ENCODE measurements around the gene POLD3. TPM values are rescaled to one million over a fixed set of nuclear protein-coding genes. Genes with fewer than 3 reads are reported as not detected.
A peak's percentile ranks its signal among the peaks of the same experiment; 100 is the strongest.
"Not testable (repeated sequence)": the region's sequence is repeated elsewhere in the genome, so short reads cannot be mapped to it uniquely, and the experiment has no call there.

POLD3 gene
- total RNA-seq, 4 donors from 2014 or later: 19.8 to 55.3 (median 34.2) TPM

DNA sequence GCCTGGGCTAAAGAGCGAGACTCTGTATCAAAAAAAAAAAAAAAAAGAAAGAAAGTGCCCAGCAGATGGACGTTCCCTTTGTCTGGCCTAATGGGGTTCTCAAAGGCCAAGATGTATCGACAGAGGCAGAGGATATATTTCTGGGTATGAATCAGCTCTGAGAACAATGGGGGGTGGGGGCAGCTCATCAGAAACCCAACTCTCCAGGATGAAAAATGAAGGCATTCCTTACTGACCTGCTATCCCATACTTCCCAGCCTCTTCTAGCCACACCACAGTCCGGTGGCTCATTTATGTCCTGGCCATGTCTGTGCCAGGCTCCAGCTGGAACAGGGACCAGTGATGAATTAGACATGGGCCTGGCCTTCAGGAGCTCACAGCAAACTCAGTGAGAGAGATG lies 15.2 kb upstream of the POLD3 start:
- H3K4me3 ChIP-seq: no peak overlapping the region
- peaks cover 0 to 26% (median 0%) of the 10 kb centered on the region in 4 donors for H3K4me1 ChIP-seq
- no peak overlapping the region for H3K27ac ChIP-seq
- no peak for DNase-seq
- TF ChIP-seq, protein P1, sequence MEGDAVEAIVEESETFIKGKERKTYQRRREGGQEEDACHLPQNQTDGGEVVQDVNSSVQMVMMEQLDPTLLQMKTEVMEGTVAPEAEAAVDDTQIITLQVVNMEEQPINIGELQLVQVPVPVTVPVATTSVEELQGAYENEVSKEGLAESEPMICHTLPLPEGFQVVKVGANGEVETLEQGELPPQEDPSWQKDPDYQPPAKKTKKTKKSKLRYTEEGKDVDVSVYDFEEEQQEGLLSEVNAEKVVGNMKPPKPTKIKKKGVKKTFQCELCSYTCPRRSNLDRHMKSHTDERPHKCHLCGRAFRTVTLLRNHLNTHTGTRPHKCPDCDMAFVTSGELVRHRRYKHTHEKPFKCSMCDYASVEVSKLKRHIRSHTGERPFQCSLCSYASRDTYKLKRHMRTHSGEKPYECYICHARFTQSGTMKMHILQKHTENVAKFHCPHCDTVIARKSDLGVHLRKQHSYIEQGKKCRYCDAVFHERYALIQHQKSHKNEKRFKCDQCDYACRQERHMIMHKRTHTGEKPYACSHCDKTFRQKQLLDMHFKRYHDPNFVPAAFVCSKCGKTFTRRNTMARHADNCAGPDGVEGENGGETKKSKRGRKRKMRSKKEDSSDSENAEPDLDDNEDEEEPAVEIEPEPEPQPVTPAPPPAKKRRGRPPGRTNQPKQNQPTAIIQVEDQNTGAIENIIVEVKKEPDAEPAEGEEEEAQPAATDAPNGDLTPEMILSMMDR (IDR thresholded peaks at IDR 0.05): no peak
- TF ChIP-seq POLR2A (IDR thresholded peaks at IDR 0.05): no peak
- no peaks in the 10 kb centered on the region for H3K9me3 ChIP-seq
- H3K36me3 ChIP-seq: no peaks in the 10 kb centered on the region
- no peaks in the 10 kb centered on the region for H3K27me3 ChIP-seq

DNA sequence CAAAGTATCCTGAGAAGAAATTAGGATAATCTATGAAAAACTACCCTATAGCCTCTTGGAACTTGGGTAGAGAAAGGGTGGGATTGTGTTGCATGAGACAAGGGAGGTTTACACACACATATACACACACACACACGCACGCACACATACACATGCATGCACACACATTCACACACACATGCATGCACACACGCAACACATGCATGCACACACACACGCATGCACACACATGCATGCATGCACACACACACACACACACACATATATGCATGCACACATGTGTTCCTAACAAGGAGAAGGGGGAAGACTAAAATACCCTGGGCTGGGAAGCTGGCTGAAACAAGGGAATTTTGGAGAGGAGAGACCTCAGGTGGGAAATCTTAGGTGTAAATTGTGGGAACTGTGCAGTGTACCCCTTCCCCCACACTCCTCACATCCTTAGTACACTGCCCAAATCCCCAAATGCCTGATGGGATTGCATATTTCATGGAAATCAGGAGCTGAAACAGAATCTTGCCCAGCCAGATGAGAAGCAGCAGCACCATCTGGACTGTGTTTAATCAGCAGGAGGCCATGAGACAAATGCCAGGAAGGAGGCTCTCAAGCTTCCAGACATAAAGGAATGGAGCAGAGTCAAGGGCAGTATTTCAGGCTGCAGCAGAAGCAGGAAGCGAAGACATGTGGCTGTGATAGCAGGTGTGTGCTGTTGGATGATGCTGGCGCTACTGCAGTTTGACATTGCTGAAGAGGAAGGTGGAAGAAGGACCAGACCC lies 14.6 kb upstream of the POLD3 start:
- H3K27ac ChIP-seq: no peak overlapping the region
- peaks cover 0 to 32% (median 0%) of the 10 kb centered on the region in 4 donors for H3K4me1 ChIP-seq
- no peaks in the 10 kb centered on the region for H3K9me3 ChIP-seq
- no peak overlapping the region for H3K4me3 ChIP-seq
- H3K27me3 ChIP-seq: no peaks in the 10 kb centered on the region
- no peak for TF ChIP-seq POLR2A (IDR thresholded peaks at IDR 0.05)
- no peaks in the 10 kb centered on the region for H3K36me3 ChIP-seq
- DNase-seq: no peak

DNA sequence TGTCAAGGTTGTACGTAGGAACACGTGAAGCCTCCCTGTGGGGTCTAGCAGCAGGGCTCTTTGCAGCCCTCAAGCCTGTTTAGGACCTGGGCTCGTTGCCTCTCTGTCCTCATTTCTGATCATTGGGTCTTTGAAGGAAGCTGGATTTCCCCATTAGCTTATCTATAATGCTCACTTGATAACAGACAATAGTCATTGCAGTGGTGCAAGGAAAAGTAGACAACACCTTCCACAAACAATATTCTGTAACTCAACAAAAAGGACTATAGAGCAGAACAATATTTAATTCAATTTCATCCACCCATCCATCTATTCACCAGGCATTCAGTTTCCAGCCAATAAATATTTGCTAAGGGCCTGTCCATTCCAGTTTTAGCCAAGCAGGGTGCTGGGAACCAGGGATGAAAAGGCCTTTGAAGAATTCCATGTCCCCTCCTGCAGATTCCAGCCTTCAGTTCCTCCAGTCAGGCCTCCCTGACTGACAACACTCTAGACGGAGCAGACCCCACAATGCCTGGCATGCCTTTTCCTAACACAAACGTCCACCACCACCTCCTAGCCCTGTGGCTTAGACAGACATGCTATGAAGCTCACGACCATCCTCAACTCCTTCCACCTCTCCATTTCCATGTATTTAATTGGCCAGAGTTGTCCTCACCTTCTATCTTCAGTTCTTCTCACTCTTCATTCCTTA lies 12.7 kb upstream of the POLD3 start:
- no peaks in the 10 kb centered on the region for H3K27me3 ChIP-seq
- no peak for DNase-seq
- H3K9me3 ChIP-seq: no peaks in the 10 kb centered on the region
- TF ChIP-seq, protein P1 (IDR thresholded peaks at IDR 0.05): no peak
- TF ChIP-seq POLR2A (IDR thresholded peaks at IDR 0.05): no peak
- H3K4me3 ChIP-seq: no peak overlapping the region
- H3K27ac ChIP-seq: no peak overlapping the region
- H3K36me3 ChIP-seq: no peaks in the 10 kb centered on the region
- peaks cover 0 to 33% (median 0%) of the 10 kb centered on the region in 4 donors for H3K4me1 ChIP-seq

DNA sequence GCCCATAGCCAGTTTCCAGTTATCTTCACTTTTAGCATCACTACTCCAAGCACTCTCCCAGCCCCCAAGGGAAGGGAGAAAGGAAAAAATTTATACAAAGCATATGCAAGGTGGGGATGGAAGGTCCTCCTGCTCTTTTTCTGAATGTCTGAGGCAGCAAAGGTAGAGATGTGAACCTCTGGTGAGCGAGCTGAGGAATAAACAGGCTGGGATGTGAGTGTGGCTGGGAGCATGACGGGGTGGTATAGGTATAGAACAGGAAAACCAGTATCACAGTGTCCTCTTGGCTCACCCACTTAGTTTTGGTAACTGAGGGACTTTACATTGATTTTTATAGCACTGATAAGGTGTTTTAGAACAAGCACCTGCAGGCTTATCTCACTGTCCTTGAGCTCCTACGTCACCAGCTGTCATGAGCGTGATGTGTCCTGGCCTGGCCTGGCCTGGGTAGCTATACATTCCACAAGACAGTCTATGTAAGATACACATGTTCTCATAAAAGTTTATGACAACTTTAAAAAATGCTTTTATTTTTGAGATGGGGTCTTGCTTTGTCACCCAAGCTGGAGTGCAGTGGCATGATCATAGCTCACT lies 10.3 kb upstream of the POLD3 start:
- Histone ChIP-seq H3K36me3 (no peaks in the 10 kb centered on the region), H3K27ac (peak overlapping the region in 3 of 4 donors; percentile 49 to 79 (median 74)), H3K9me3 (no peaks in the 10 kb centered on the region), H3K27me3 (no peaks in the 10 kb centered on the region), H3K4me3 (no peak overlapping the region), H3K4me1 (peaks cover 0 to 33% (median 0%) of the 10 kb centered on the region in 4 donors)
- TF ChIP-seq, protein P1 (IDR thresholded peaks at IDR 0.05): no peak
- peak in 1 of 2 donors; percentile 12 for TF ChIP-seq POLR2A (IDR thresholded peaks at IDR 0.05)
- DNase-seq: peak in 2 of 3 donors; percentile 63 to 87

DNA sequence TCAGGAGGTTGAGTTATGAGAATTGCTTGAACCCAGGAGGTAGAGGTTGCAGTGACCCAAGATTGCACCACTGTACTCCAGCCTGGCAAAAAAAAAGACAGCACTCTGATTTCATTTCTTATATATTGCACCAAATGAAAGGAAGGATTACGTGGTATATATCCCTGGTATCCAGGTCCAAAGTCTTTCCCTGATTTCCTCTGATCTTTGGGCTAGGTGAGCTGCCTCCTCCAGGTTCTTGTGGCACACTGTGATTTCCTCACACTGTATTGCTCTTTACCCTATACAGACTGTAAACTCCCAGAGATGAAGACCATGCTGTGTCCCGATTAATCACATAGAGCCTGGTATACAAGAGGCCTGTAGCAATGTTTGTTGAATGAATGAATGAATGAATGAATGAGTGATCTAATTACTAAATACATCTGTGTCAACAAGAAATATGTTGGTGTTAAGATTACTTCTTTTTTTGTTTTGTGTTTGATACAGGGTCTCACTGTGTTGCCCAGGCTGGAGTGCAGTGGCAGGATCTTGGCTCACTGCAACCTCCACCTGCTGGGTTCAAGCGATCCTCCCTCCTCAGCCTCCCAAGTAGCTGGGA lies 9.3 kb upstream of the POLD3 start:
- peak overlapping the region in 3 of 4 donors; percentile 49 to 79 (median 74) for H3K27ac ChIP-seq

DNA sequence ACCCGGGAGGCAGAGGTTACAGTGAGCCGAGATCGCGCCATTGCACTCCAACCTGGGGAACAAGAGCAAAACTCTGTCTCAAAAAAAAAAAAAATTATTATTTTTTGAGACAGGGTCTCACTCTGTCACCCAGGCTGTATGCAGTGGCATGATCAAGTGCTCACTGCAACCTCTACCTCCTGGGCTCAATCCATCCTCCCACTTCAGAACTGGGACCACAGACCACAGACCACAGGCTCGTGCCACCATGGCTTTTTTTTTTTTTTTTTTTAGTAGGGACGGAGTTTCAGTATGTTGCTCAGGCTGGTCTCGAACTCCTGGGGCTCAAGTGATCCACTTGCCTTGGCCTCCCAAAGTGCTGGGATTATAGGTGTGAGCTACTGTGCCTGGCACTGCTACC lies 1.9 kb upstream of the POLD3 start:
- not testable (repeated sequence) for H3K4me3 ChIP-seq, DNase-seq, H3K4me1 ChIP-seq, H3K36me3 ChIP-seq, H3K9me3 ChIP-seq, H3K27me3 ChIP-seq, H3K27ac ChIP-seq

More for the DNA sequence above, 9.3 kb upstream of the POLD3 start:
- no peaks in the 10 kb centered on the region for H3K36me3 ChIP-seq
- H3K27me3 ChIP-seq: no peaks in the 10 kb centered on the region
- H3K9me3 ChIP-seq: no peaks in the 10 kb centered on the region
- peaks cover 0 to 33% (median 0%) of the 10 kb centered on the region in 4 donors for H3K4me1 ChIP-seq
- no peak for TF ChIP-seq POLR2A (IDR thresholded peaks at IDR 0.05)
- TF ChIP-seq, protein P1 (IDR thresholded peaks at IDR 0.05): peak in 1 of 6 experiments; percentile 19
- no peak for DNase-seq
- H3K4me3 ChIP-seq: no peak overlapping the region

Data from Peyer's patch (tissue), 4 donors.